Sigmoid colon (tissue), 7 donors: Measurements from ENCODE around the gene RND3. TPM values are rescaled to one million over a fixed set of nuclear protein-coding genes. Genes with fewer than 3 reads are reported as not detected.

Source experiments
- DNase-seq: peaks from one replicate; pipeline ENCODE4 v3.0.0-alpha.2; 2019
- H3K27ac ChIP-seq, 4 donors: fragments of 200-600 bp; sonication (generic); one replicate each; pipeline ENCODE4 v1.5.1; 2016 to 2019; ENCODE audit warnings: mild to moderate bottlenecking in 1 of 4
- H3K27me3 ChIP-seq, 3 donors: fragments of 200-600 bp; sonication (generic); one replicate each; pipeline ENCODE4 v1.5.1; 2019; ENCODE audit warnings: mild to moderate bottlenecking in 1 of 3
- H3K36me3 ChIP-seq, 4 donors: fragments of 200-600 bp; sonication (generic); one replicate each; pipeline ENCODE4 v1.5.1; 2016 to 2019
- H3K4me1 ChIP-seq, 4 donors: fragments of 200-600 bp; sonication (generic); one replicate each; pipeline ENCODE4 v1.5.1; 2017 to 2019
- H3K4me3 ChIP-seq, 4 donors: fragments of 200-600 bp; sonication (generic); one replicate each; pipeline ENCODE4 v1.5.1; 2017 to 2019; ENCODE audit warnings: mild to moderate bottlenecking in 2 of 4, moderate library complexity in 1 of 4
- H3K9me3 ChIP-seq, 4 donors: fragments of 200-600 bp in 3 of 4; sonication (generic) in 3 of 4; one replicate each; pipeline versions ENCODE4 v1.5.1 to v1.6.1; 2013 to 2019
- CTCF ChIP-seq, 4 experiments: fragments of 450-650 bp in 3 of 4; fragments of 200-600 bp in 1 of 4; IDR thresholded peaks; one replicate each; pipeline ENCODE4 v1.5.1; 2016 to 2019; ENCODE audit warnings: antibody characterized with exemption in 4 of 4, mild to moderate bottlenecking in 3 of 4, moderate library complexity in 2 of 4
- EP300 ChIP-seq, 4 donors: sonication (generic); formaldehyde crosslinking; IDR thresholded peaks; one replicate each; pipeline ENCODE4 v1.6.1; 2017; ENCODE audit warnings: antibody characterized with exemption in 4 of 4
- POLR2A ChIP-seq, 2 donors: fragments of 450-650 bp; IDR thresholded peaks; one replicate each; pipeline ENCODE4 v1.6.1; 2016; ENCODE audit warnings: antibody characterized with exemption in 2 of 2, mild to moderate bottlenecking in 2 of 2, moderate library complexity in 2 of 2
- POLR2AphosphoS5 ChIP-seq, 4 donors: sonication (generic); formaldehyde crosslinking; IDR thresholded peaks; one replicate each; pipeline ENCODE4 v1.6.1; 2017; ENCODE audit warnings: antibody characterized with exemption in 4 of 4
- WGBS, 2 donors: extraction: QIAGEN DNeasy Blood & Tissue Kit; methylation state at CpG; one replicate each; pipeline ENCODE4 v1.1.7; 2013; 5-methylcytosine and 5-hydroxymethylcytosine counted together
- intact Hi-C: fragments of 100-400 bp; cut with DNase I; formaldehyde crosslinking; loops from one replicate; pipeline ENCODE4 v1.15.1; 2023
- polyA plus RNA-seq, 3 donors: library from polyadenylated mRNA; stranded (reverse); fragments of 200-250 nt; gene quantifications; one replicate each; pipeline ENCODE4 v1.2.3, GENCODE V29; 2013
- total RNA-seq, 4 donors: library from RNA; depleted of rRNA; stranded (reverse); fragments of >200 nt; gene quantifications; one replicate each; pipeline ENCODE4 v1.1.0, GENCODE V29; 2016
- donor health status: healthy with polysubstance abuse.
- donor health status: Bipolar disorder and iron deficiency.
- donor health status: healthy.

Gene RND3
- total and polyA plus RNA-seq, 7 donors = 22.3 to 171 (median 31.3) TPM

- Histone ChIP-seq H3K27ac (no peak overlapping the region), H3K4me3 (no peak overlapping the region), H3K27me3 (no peaks in the 10 kb centered on the region), H3K9me3 (no peaks in the 10 kb centered on the region), H3K36me3 (no peaks in the 10 kb centered on the region), H3K4me1 (no peaks in the 10 kb centered on the region)
- intact Hi-C loops = no loop called here
- WGBS, 2 donors = 71 to 80% methylated on average over 4 of the region's 4 CpGs
- TF ChIP-seq CTCF (IDR thresholded peaks at IDR 0.05) (no peak), POLR2AphosphoS5 (IDR thresholded peaks at IDR 0.05) (no peak), POLR2A (IDR thresholded peaks at IDR 0.05) (no peak), EP300 (IDR thresholded peaks at IDR 0.05) (no peak)
- DNase-seq = no peak
These were observed 6.9 kb upstream of the RND3 start for GRCh38 chr2:150494234-150494945.

GRCh38 chr2:150491943-150492342 lies 4.5 kb upstream of the RND3 start:
- Histone ChIP-seq H3K27me3 (no peaks in the 10 kb centered on the region), H3K9me3 (no peaks in the 10 kb centered on the region), H3K4me1 (no peaks in the 10 kb centered on the region), H3K36me3 (no peaks in the 10 kb centered on the region), H3K27ac (no peak overlapping the region), H3K4me3 (no peak overlapping the region)
- TF ChIP-seq POLR2A (IDR thresholded peaks at IDR 0.05) = no peak
- TF ChIP-seq POLR2AphosphoS5 (IDR thresholded peaks at IDR 0.05) = no peak
- no peak for TF ChIP-seq EP300 (IDR thresholded peaks at IDR 0.05)
- TF ChIP-seq CTCF (IDR thresholded peaks at IDR 0.05) = no peak
- 19 to 55% methylated on average over 2 of the region's 2 CpGs for WGBS, 2 donors
- intact Hi-C loops = no loop called here
- no peak for DNase-seq

GRCh38 chr2:150491430-150491829 lies 4.0 kb upstream of the RND3 start:
- WGBS, 2 donors = 76 to 79% methylated on average over 2 of the region's 2 CpGs
- intact Hi-C loops = no loop called here

GRCh38 chr2:150490466-150490865 lies 3.0 kb upstream of the RND3 start:
- Histone ChIP-seq H3K4me1 (peaks cover 0 to 3% (median 0%) of the 10 kb centered on the region in 4 donors), H3K4me3 (no peak overlapping the region), H3K27me3 (no peaks in the 10 kb centered on the region), H3K9me3 (no peaks in the 10 kb centered on the region), H3K27ac (no peak overlapping the region), H3K36me3 (no peaks in the 10 kb centered on the region)
- intact Hi-C loops = no loop called here
- no peak for TF ChIP-seq EP300 (IDR thresholded peaks at IDR 0.05)
- no peak for DNase-seq
- 83 to 85% methylated on average over 6 of the region's 6 CpGs for WGBS, 2 donors

More at GRCh38 chr2:150491430-150491829, 4.0 kb upstream of the RND3 start:
- Histone ChIP-seq H3K36me3 (no peaks in the 10 kb centered on the region), H3K27ac (no peak overlapping the region), H3K4me3 (no peak overlapping the region), H3K9me3 (no peaks in the 10 kb centered on the region), H3K27me3 (no peaks in the 10 kb centered on the region), H3K4me1 (no peaks in the 10 kb centered on the region)
- TF ChIP-seq CTCF (IDR thresholded peaks at IDR 0.05) (no peak), POLR2AphosphoS5 (IDR thresholded peaks at IDR 0.05) (no peak), POLR2A (IDR thresholded peaks at IDR 0.05) (no peak), EP300 (IDR thresholded peaks at IDR 0.05) (no peak)
- no peak for DNase-seq

GRCh38 chr2:150486539-150487484 lies 655 bp downstream of the RND3 start:
- Histone ChIP-seq H3K4me3 (peak overlapping the region; percentile 67 to 81 (median 78)), H3K4me1 (peaks cover 0 to 37% (median 30%) of the 10 kb centered on the region in 4 donors), H3K27me3 (no peaks in the 10 kb centered on the region), H3K9me3 (no peaks in the 10 kb centered on the region), H3K27ac (peak overlapping the region; percentile 90 to 96 (median 90)), H3K36me3 (no peaks in the 10 kb centered on the region)
- WGBS, 2 donors = 1 to 3% methylated on average over 45 of the region's 45 CpGs
- peak; percentile 80 for DNase-seq
- intact Hi-C loops = loop anchor here (2.0 to 10.0 kb wide), 8 partner anchors 205 to 890 kb away; no protein-coding TSS in a partner anchor
- TF ChIP-seq CTCF (IDR thresholded peaks at IDR 0.05) = no peak
- TF ChIP-seq EP300 (IDR thresholded peaks at IDR 0.05) = no peak
- TF ChIP-seq POLR2AphosphoS5 (IDR thresholded peaks at IDR 0.05) = no peak
- no peak for TF ChIP-seq POLR2A (IDR thresholded peaks at IDR 0.05)
